OCI-LY3 (cell line): Measurements from ENCODE around the gene EZH1.
"Not testable (repeated sequence)": the region's sequence is repeated elsewhere in the genome, so short reads cannot be mapped to it uniquely, and the experiment has no call there.

Experiments used
- H2AFZ ChIP-seq: fragments of 200-600, 300-600 bp; shearing (Covaris generic); 2 replicates; pipeline ENCODE4 v1.6.0; 2014; ENCODE audit warnings: antibody characterized with exemption, low read depth, low read length
- H3K27ac ChIP-seq: fragments of 200-600, 300-600 bp; sonication (generic); 2 replicates; pipeline ENCODE4 v1.5.1; 2014; ENCODE audit warnings: mild to moderate bottlenecking, low read length, moderate library complexity, mixed read lengths
- H3K27me3 ChIP-seq: fragments of 200-600, 300-600 bp; sonication (generic); 2 replicates; pipeline ENCODE4 v1.6.1; 2014; ENCODE audit warnings: low read depth, low read length, mixed read lengths
- H3K36me3 ChIP-seq: fragments of 200-600, 300-600 bp; sonication (generic); replicated peaks from 2 replicates; pipeline ENCODE3; 2014; ENCODE audit warnings: low read depth, low read length, mixed read lengths
- H3K4me1 ChIP-seq: fragments of 300-600, 200-600 bp; sonication (generic); 2 replicates; pipeline ENCODE4 v1.6.1; 2014; ENCODE audit warnings: low read length, mixed read lengths
- H3K4me2 ChIP-seq: fragments of 200-600, 300-600 bp; sonication (generic); 2 replicates; pipeline ENCODE4 v1.6.1; 2014; ENCODE audit warnings: low read length, mixed read lengths
- H3K4me3 ChIP-seq: fragments of 300-600, 200-600 bp; sonication (generic); 2 replicates; pipeline ENCODE4 v1.5.1; 2014; ENCODE audit warnings: antibody characterized with exemption, mild to moderate bottlenecking, low read length, moderate library complexity
- H3K79me2 ChIP-seq: fragments of 300-600, 200-600 bp; shearing (Covaris generic); 2 replicates; pipeline ENCODE4 v1.6.1; 2014; ENCODE audit warnings: mild to moderate bottlenecking, low read length, mixed read lengths
- H3K9ac ChIP-seq: fragments of 300-600, 200-600 bp; shearing (Covaris generic); 2 replicates; pipeline ENCODE4 v1.6.0; 2014; ENCODE audit warnings: mild to moderate bottlenecking, low read length, moderate library complexity
- H3K9me3 ChIP-seq: fragments of 200-600, 300-600 bp; shearing (Covaris generic); 2 replicates; pipeline ENCODE4 v1.6.1; 2014; ENCODE audit warnings: low read length, mixed read lengths; ENCODE audit not compliant: insufficient read depth
- H4K20me1 ChIP-seq: fragments of 200-600, 300-600 bp; sonication (generic); 2 replicates; pipeline ENCODE4 v1.6.1; 2016; ENCODE audit warnings: low read length, mixed read lengths; ENCODE audit not compliant: insufficient read depth
- EZH2phosphoT487 ChIP-seq: fragments of 200-600 bp; shearing (Covaris generic); IDR thresholded peaks from 2 replicates; pipeline ENCODE4 v1.6.1; 2018; ENCODE audit warnings: antibody characterized with exemption, mixed run types, low read depth
- TF ChIP-seq, protein P1 (sequence below): fragments of 200-600, 300-600 bp; sonication (generic); IDR thresholded peaks from 2 replicates; pipeline ENCODE4 v1.5.1; 2014; ENCODE audit warnings: antibody characterized with exemption, low read length, low read depth

The EZH1 gene

DNA sequence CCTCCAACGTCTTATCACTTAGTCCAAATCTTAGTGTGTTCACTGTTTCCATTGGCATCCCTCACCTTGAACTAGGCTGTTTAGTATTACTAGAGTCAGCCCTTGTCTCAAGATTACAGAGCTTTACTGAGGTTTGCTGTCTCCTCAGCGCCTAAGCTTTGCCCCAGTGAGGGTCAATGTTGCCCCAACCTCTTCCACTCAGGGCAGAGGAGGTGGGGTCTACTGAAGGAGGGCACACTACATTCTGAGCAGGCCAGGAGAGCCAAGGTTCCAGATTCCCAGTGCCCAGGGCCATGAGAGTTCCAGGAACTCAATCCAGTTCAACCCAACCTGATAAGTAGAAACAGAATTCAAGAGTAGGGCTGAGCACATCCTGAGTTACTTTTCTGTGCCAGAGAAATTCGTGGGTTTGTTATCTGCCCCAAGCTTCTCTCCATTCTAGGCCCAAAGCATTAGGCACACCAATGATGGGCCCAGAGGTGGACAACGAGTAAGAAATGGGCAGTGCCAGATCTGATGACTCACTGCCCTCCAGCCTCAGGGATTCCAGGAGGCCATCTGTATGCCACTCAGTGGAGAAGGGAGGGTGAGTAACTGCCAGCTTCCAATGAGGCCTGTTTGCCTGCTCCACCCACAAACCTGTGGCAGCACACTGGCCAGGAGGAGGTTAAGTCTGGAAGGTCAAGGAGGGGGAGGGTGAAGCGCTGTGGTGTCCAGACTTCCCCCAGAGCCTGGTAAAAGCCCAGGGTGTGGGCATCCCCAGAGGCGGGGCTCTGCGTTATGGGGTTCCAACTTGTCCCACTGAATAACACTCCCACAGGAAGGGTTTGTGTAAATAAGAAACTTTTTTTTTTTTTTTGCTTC, 77.5 kb downstream of the EZH1 start:
- peaks cover 8% of the 10 kb centered on the region; the same call in 1 of the 2 replicates for H3K4me1 ChIP-seq
- no peaks in the 10 kb centered on the region for H3K9me3 ChIP-seq
- no peak for TF ChIP-seq EZH2phosphoT487
- TF ChIP-seq, protein P1, sequence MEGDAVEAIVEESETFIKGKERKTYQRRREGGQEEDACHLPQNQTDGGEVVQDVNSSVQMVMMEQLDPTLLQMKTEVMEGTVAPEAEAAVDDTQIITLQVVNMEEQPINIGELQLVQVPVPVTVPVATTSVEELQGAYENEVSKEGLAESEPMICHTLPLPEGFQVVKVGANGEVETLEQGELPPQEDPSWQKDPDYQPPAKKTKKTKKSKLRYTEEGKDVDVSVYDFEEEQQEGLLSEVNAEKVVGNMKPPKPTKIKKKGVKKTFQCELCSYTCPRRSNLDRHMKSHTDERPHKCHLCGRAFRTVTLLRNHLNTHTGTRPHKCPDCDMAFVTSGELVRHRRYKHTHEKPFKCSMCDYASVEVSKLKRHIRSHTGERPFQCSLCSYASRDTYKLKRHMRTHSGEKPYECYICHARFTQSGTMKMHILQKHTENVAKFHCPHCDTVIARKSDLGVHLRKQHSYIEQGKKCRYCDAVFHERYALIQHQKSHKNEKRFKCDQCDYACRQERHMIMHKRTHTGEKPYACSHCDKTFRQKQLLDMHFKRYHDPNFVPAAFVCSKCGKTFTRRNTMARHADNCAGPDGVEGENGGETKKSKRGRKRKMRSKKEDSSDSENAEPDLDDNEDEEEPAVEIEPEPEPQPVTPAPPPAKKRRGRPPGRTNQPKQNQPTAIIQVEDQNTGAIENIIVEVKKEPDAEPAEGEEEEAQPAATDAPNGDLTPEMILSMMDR: no peak
- no peaks in the 10 kb centered on the region for H4K20me1 ChIP-seq
- H3K27me3 ChIP-seq: no peaks in the 10 kb centered on the region
- no peak overlapping the region for H3K4me2 ChIP-seq
- H3K79me2 ChIP-seq: no peaks in the 10 kb centered on the region
- H3K27ac ChIP-seq: no peak overlapping the region
- H3K36me3 ChIP-seq: peaks cover 47% of the 10 kb centered on the region
- no peak overlapping the region for H3K4me3 ChIP-seq
- H2AFZ ChIP-seq: no peak overlapping the region
- H3K9ac ChIP-seq: no peak overlapping the region

DNA sequence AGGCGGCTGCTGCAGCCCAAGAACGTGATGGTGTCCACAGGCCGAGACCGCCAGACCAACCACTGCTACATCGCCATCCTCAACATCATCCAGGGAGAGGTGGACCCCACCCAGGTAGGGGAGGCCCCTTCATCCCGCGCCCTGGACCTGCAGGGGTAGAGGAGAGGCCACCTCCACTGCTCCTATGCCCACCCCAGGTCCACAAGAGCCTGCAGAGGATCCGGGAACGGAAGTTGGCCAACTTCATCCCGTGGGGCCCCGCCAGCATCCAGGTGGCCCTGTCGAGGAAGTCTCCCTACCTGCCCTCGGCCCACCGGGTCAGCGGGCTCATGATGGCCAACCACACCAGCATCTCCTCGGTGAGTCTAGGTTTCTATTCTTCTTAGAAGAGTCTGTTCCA, 78.7 kb downstream of the EZH1 start:
- not testable (repeated sequence) for H3K4me1 ChIP-seq, H3K27ac ChIP-seq, H4K20me1 ChIP-seq, H3K4me2 ChIP-seq, H3K9me3 ChIP-seq, H3K4me3 ChIP-seq, H3K79me2 ChIP-seq, H2AFZ ChIP-seq, H3K27me3 ChIP-seq, H3K9ac ChIP-seq
- peaks cover 41% of the 10 kb centered on the region for H3K36me3 ChIP-seq

DNA sequence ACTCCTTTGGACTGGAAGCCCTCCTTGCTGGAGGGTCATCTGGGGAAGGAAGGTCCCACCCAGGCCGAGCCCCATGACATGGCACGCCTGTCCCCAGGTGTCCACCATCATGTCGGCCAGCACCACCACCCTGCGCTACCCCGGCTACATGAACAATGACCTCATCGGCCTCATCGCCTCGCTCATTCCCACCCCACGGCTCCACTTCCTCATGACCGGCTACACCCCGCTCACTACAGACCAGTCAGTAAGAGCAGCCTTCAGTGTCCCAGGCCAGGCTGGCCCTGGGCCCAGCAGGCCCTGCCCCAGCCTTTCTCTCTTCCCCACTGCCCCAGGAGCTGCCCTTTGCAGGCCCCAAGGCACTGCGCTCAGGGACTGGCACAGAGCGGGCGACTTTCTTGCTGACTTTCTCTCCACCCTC, 79.2 kb downstream of the EZH1 start:
- Histone ChIP-seq H3K4me3 (no peak overlapping the region), H2AFZ (no peak overlapping the region)
- TF ChIP-seq, protein P1: no peak
- no peak for TF ChIP-seq EZH2phosphoT487

DNA sequence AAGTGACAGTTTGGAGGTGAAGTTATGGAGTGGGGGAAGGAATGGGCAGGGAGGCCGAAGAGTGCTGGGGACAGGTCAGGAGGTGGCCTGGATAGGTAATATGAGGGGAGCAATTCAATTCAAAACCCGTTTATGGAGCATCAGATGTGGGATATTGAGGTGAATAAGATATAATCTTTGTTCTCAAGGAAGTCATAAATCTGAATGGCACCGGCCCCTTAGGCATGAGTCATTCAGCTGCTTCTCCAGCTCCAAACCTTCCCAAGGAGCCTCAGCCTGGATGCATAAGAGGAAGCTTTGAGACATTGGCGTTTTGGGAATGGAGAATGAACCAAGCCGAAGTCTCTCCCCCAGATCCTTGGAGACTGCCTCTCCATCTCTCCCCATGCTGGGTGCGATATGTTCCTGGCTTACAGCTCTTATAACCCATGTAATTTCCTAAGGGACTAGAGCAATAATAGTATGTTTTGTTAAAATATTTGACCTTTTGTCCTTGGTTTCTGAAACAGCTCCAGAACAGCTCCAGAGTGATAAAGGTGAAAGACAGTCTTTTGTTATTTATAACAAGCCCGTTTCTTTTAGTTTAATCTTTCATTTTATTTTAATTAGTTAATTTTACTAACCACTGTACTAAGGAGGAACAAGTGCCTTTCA, 84.0 kb downstream of the EZH1 start:
- H3K4me3 ChIP-seq: no peak overlapping the region
- no peaks in the 10 kb centered on the region for H3K27me3 ChIP-seq
- no peaks in the 10 kb centered on the region for H4K20me1 ChIP-seq
- no peak overlapping the region for H3K4me2 ChIP-seq
- H3K4me1 ChIP-seq: peaks cover 25% of the 10 kb centered on the region
- H3K79me2 ChIP-seq: no peaks in the 10 kb centered on the region
- TF ChIP-seq EZH2phosphoT487: no peak
- TF ChIP-seq, protein P1: no peak
- no peak overlapping the region for H3K9ac ChIP-seq
- H3K36me3 ChIP-seq: peaks cover 7% of the 10 kb centered on the region
- no peaks in the 10 kb centered on the region for H3K9me3 ChIP-seq
- H2AFZ ChIP-seq: no peak overlapping the region
- no peak overlapping the region for H3K27ac ChIP-seq

More for the DNA sequence above, 79.2 kb downstream of the EZH1 start:
- Histone ChIP-seq H4K20me1 (no peaks in the 10 kb centered on the region), H3K79me2 (no peaks in the 10 kb centered on the region), H3K4me2 (no peak overlapping the region), H3K9ac (no peak overlapping the region), H3K27me3 (no peaks in the 10 kb centered on the region), H3K4me1 (peaks cover 4% of the 10 kb centered on the region; the same call in 1 of the 2 replicates), H3K36me3 (peaks cover 36% of the 10 kb centered on the region), H3K27ac (no peak overlapping the region), H3K9me3 (no peaks in the 10 kb centered on the region)

DNA sequence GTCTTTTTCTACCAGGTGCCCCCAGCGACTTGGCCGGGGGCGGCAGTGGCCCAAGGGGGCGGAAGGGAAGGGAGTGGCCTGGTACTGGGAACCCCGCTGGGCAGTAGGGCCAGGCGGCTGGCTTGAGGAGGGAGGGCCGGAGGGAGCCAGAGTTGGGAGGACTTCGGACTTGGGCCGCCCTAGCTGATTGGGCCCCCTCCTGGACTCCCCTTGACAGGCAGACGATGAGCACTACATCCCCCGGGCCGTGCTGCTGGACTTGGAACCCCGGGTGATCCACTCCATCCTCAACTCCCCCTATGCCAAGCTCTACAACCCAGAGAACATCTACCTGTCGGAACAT, 84.9 kb downstream of the EZH1 start:
- not testable (repeated sequence) for H2AFZ ChIP-seq, H3K79me2 ChIP-seq, H3K36me3 ChIP-seq, H3K9me3 ChIP-seq, H3K9ac ChIP-seq, H3K27me3 ChIP-seq, H3K27ac ChIP-seq, H4K20me1 ChIP-seq
- peaks cover 31% of the 10 kb centered on the region for H3K4me1 ChIP-seq
- H3K4me2 ChIP-seq: peak overlapping the region; percentile 100
- peak overlapping the region; percentile 90 for H3K4me3 ChIP-seq
